ENCODE results near the gene MED25. TPM values are rescaled to one million over a fixed set of nuclear protein-coding genes. Genes with fewer than 3 reads are reported as not detected.

The MED25 gene
- total and polyA plus RNA-seq, 9 of the 15 experiments (the other 6 are each of a cell fraction or from before 2014, with no cell fraction given), result 4.1 to 93.9 (median 19.3) TPM

GRCh38 chr19:49872245-49873128, 54.4 kb downstream of the MED25 start:
- FAIRE-seq (no peak), ATAC-seq (no peak), DNase-seq (ENCODE audit: extremely low read depth in 1 of 4, low spot score in 3 of 4) (no peak)
- POLR2A ChIA-PET, result interaction anchor here (0.5 to 0.6 kb wide), 2 partner anchors 18 to 82 kb away, joined by 3 read pairs; no protein-coding TSS in a partner anchor
- CTCF ChIA-PET (ENCODE audit: low intra/inter-chr PET ratio), result interaction anchor here (0.7 kb wide), 1 partner anchor 70 kb away, joined by 3 read pairs; no protein-coding TSS in a partner anchor
- H4K20me1 ChIP-seq (replicated peaks; ENCODE audit: control insufficient read depth, insufficient read depth, low read length), result no peaks in the 10 kb centered on the region
- H3K4me3 ChIP-seq, result no peak overlapping the region
- no TSS peak for BruUV-seq (replicated peaks)
- H2AFZ ChIP-seq (ENCODE audit: low read depth, low read length), result no peak overlapping the region
- H3K4me2 ChIP-seq (ENCODE audit: insufficient read depth, low read length), result no peak overlapping the region
- peaks cover 44% of the 10 kb centered on the region for H3K36me3 ChIP-seq (ENCODE audit: control insufficient read depth, insufficient read depth, low read length)
- in situ Hi-C loops (cut with MboI) (loop anchor here (10.0 kb wide), 1 partner anchor 378 kb away; the partner anchor contains the start of gene RPS11), intact Hi-C loops (cut with micrococcal nuclease) (loop anchor here (10.0 kb wide), 1 partner anchor 158 kb away; no protein-coding TSS in a partner anchor)
- peaks cover 27 to 80% of the 10 kb centered on the region in 2 experiments for H3K4me1 ChIP-seq (replicated peaks in 1 of 2; ENCODE audit: control insufficient read depth in 2 of 2, insufficient read depth in 2 of 2, low read length in 2 of 2)
- H3K27me3 ChIP-seq (ENCODE audit: control insufficient read depth in 2 of 2, insufficient read depth in 2 of 2, low read length in 2 of 2), result no peaks in the 10 kb centered on the region
- peaks cover 39% of the 10 kb centered on the region for H3K79me2 ChIP-seq (ENCODE audit: control insufficient read depth, insufficient read depth, low read length)
- peaks cover 4% of the 10 kb centered on the region for H3K9me1 ChIP-seq (ENCODE audit: control insufficient read depth, insufficient read depth, low read length)
- no peaks in the 10 kb centered on the region for H3K9me3 ChIP-seq (replicated peaks; ENCODE audit: control insufficient read depth, insufficient read depth, low read depth, low read length)
- WGBS (ENCODE audit: insufficient coverage, low coverage, missing lambda C conversion rate), result 78% methylated on average over 19 of the region's 27 CpGs
- peak overlapping the region in 1 of 2 experiments; percentile 84; a peak in 2 of 4 replicates for H3K9ac ChIP-seq (ENCODE audit: insufficient read depth in 1 of 2, low read depth in 2 of 2, low read length in 2 of 2)
- H3K27ac ChIP-seq (ENCODE audit: extremely low read depth, low read depth, low read length), result peak overlapping the region; percentile 26; the same call in 2 of the 3 replicates
- TF ChIP-seq IRF1 (CRISPR knock-in tag; IDR thresholded peaks at IDR 0.05; ENCODE audit: borderline replicate concordance), result no peak
- TF ChIP-seq FOXK2 (conservative IDR thresholded peaks at IDR 0.05 in 1 of 2, IDR thresholded peaks at IDR 0.05 in 1 of 2; ENCODE audit: low read depth in 2 of 2), result no peak
- TF ChIP-seq ZNF41 (CRISPR knock-in tag; conservative IDR thresholded peaks at IDR 0.05), result no peak
- TF ChIP-seq HMGXB4 (CRISPR knock-in tag; IDR thresholded peaks at IDR 0.05), result no peak
- no peak for TF ChIP-seq SMARCA4 (IDR thresholded peaks at IDR 0.05)
- no peak for TF ChIP-seq ZNF511 (CRISPR knock-in tag; IDR thresholded peaks at IDR 0.05)
- TF ChIP-seq UBTF (IDR thresholded peaks at IDR 0.05; ENCODE audit: borderline replicate concordance in 1 of 2, low read depth in 2 of 2, low read length in 2 of 2), result no peak
- no peak for TF ChIP-seq ZNF134 (CRISPR knock-in tag; conservative IDR thresholded peaks at IDR 0.05)
- no peak for TF ChIP-seq ZNF589 (CRISPR knock-in tag; IDR thresholded peaks at IDR 0.05; ENCODE audit: low read depth)
- no peak for TF ChIP-seq CHAMP1 (IDR thresholded peaks at IDR 0.05)
- no peak for TF ChIP-seq MECOM (CRISPR knock-in tag; IDR thresholded peaks at IDR 0.05)
- no peak for TF ChIP-seq ZNF311 (CRISPR knock-in tag; IDR thresholded peaks at IDR 0.05)

Data from K562 (cell line).